AG20443 (cell line): ENCODE measurements around the gene FCHO2.
A peak's percentile ranks its signal among the peaks of the same experiment; 100 is the strongest.

Source experiments
- DNase-seq: peaks from one replicate; pipeline ENCODE4 v3.0.0; 2012; ENCODE audit warnings: low spot score, mixed read lengths

The FCHO2 gene

GRCh38 chr5:73028991-73029595, 73.3 kb downstream of the FCHO2 start:
- no peak for DNase-seq

DNA sequence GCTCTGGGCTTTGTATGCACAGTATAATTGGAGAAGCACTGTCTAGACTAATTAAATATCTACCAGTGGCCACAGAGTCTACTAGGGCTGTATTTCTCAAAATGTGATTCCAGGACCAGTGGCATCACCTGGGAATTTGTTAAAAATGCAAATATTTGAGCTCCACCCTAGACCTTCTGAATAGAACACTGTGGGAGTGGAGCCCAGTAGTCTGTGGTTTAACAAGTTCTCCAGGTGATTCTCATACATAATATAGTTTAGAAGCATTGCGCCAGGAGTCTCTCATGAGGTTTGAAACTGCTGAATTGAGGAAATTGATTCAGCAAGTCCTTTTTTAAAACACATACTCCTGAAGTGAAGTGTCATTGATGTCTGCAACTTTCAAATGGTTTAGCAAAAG, 74.7 kb downstream of the FCHO2 start:
- no peak for DNase-seq

GRCh38 chr5:73030995-73031394, 75.2 kb downstream of the FCHO2 start:
- peak; percentile 84 for DNase-seq

DNA sequence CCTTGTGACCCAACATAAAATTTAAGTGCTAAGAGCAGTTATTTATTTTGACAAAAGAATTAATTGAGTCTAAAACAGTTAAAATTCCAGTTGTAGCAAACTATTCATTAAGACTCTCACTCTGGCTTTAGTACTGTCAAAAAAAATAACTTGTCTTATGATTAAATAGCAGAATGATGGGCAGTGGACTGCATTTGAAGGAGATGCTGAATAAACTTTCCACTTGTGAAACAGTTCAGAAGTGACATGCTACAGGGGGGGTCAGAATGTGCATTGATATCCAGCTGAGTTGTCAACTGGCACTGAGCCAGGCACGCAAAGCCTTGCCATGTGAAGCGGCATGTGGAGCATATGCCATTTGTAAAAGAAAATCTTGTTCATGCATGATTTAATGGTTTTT, 76.0 kb downstream of the FCHO2 start:
- DNase-seq, result peak; percentile 37

GRCh38 chr5:73032635-73033034, 76.8 kb downstream of the FCHO2 start:
- DNase-seq, result no peak

- DNase-seq, result no peak
These were observed 81.7 kb downstream of the FCHO2 start for GRCh38 chr5:73037545-73037944.

- peak; percentile 14 for DNase-seq
These were observed 83.2 kb downstream of the FCHO2 start for GRCh38 chr5:73039082-73039481.

DNA sequence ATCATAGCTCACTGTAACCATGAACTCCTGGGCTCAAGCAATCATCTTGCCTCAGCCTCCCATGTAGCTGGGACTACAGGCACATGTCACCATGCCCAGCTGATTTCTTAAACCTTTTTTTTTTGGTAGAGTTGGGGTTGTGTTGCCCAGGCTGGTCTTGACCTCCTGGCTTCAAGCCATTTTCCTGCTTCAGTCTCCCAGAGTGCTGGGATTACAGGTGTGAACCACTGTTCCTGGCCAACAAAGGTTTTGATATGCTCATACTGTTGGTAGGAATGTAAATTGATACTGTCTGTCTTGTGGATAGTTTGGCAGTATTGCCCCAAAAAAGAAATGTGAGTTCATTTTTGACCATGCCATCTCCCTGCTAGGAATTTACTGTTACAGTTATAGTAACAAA, 87.2 kb downstream of the FCHO2 start:
- no peak for DNase-seq

DNA sequence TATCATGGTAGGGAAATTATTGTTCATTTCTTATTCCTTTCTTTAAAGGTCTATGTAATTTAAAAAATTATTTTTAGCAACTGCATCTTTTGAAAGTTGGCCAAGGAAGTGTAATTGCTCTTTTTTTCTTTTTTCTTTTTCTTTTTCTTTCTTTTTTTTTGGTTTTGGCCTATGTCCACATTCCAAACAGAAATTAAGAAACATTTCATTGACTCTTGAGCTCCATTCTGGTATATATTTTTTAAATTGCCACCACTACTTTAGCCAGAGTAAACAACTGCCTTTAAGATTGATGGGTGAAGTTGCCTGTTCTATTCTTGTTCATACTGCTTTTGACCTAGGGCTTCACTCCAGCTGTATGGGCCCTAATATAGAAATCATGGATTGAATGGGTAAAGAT, 88.7 kb downstream of the FCHO2 start:
- DNase-seq, result no peak

DNA sequence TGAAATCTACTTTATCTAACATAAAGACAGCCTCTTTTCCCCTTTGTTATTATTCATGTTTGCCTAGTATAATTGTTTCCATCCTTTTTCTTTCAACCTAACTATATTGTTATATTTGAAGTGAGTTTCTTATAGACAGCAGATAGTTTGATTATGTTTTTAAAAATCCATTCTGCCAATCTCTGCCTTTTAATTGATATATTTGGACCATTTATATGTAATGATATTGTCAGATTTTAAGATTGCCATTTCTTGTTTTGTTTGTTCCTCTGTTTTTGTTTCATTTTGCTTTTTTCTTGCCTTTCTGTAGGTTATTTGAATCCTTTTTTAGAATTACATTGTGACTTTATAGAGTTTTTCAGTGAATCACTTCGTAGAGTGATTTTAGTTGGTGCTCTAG, 89.8 kb downstream of the FCHO2 start:
- DNase-seq, result no peak

GRCh38 chr5:73061593-73061992, 105.8 kb downstream of the FCHO2 start:
- no peak for DNase-seq

DNA sequence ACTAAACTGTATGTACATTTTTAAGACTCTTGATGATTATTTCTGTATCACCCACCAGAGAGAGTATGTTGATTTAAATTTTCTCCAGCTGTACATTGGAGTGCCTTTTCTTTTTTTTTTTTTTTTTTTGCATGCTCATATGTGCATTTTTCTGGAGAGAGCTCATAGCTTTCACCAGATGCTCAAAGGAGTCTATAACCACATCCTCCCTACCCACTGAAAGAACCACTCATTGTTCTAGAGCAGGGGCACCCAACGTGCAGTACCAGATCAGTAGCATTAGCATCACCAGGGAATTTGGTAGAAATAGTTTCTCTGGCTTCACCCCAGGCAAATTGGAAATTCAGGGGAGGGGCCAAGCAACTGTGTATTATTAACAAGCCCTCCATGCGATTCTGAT, 110.6 kb downstream of the FCHO2 start:
- peak; percentile 31 for DNase-seq

DNA sequence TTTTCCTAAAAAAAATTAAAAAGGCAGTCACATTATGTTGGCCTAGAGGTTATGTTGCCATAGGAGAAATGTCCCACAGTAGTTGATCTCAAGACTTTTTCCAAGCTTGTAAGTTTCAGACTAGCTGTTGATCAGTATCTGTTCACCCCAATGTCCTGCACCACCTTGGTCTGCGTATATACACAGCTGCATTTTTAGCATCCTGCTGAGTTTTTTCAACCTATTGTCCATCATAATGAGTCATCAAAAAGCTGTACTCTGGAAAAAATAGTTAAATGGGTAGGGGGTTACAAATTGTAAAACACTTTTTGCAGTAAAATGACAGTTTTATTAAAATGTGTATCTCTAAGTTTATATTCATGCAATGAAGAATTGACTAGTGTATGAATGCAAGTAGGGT, 111.4 kb downstream of the FCHO2 start:
- no peak for DNase-seq

GRCh38 chr5:73081093-73081492, 125.3 kb downstream of the FCHO2 start:
- no peak for DNase-seq

DNA sequence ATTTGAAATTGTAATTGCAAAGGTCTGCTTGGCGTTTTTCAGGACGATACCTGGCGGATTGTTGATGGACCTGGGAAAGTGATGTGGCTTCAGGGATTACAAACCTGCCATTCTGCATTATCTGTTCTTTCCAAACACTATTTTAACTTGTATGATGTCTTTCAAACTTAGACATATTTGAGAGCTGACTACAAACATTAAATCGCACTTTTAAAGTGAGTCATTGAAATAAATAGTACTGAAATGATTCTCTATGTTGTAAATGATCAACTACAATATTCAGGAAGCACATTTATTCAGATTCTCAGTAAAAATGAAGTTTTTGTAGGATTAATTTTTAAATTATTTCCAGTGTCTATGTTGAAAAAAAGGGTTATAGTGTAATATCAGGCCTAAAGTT, 132.2 kb downstream of the FCHO2 start:
- DNase-seq, result no peak

DNA sequence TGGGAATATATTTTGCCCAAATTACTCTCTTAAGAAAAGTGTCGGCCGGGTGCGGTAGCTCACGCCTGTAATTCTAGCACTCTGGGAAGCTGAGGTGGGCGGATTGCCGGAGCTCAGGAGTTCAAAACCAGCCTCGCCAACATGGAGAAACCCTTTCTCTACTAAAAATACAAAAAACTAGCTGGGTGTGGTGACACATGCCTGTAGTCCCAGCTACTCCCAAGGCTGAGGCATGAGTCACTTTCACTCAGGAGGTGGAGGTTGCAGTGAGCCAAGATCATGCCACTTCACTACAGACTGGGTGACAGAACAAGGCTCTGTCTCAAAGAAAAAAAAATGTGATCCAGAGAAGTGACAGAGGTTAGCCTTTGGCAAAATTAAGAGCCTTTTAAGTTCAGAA, 138.1 kb downstream of the FCHO2 start:
- DNase-seq, result peak; percentile 30

DNA sequence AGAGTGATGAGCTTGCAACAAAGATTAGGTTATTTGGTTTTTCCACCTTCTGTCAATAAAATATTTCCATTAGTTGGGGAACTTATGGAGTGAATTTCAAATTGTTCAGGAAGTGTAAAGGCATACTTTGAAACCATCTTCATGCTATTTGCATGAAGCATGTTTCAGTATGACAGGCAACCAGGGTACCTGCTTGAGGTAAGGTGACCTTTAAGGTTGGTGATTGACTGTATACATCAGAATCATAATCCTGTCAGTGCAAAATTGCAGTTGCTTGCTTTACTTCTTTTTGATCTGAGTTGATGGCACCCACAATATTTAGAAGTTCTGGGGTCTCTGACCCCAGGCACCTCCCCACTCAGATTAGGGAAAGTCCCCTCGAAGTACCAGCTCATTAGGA, 138.6 kb downstream of the FCHO2 start:
- no peak for DNase-seq

DNA sequence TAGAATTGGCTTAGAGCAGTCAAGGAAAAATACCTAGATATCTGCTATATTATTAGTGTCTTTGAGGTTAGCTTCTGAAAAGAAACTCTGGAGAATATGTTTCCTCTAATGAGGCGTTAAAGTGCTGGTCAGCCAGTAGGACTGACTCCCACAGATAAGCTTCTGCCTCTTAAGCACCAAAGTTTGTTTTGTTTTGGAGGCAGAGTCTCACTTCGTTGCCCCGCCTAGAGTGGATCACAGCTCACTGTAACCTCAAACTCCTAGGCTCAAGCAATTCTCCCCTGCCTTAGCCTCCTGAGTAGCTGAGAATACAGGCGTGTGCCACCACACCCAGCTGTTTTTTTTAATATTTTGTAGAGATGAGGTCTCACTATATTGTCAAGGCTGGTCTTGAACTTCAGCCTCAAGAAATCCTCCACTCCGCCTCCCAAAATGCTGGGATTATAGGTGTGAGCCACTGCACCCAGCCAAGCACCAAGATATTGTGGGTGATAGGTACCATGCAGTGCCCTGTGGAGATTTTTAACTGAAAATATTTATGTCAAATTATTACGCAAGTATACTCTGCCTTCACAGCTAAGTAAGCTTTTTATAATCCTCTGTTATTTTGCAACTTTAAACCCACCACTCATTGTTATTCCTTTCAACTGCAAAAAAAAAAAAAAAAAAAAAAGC, 139.9 kb downstream of the FCHO2 start:
- DNase-seq, result no peak

- no peak for DNase-seq
These were observed 140.4 kb downstream of the FCHO2 start for GRCh38 chr5:73096239-73096575.

- DNase-seq, result no peak
These were observed 141.9 kb downstream of the FCHO2 start for GRCh38 chr5:73097740-73098139.

- DNase-seq, result no peak
These were observed 144.3 kb downstream of the FCHO2 start for GRCh38 chr5:73100109-73100508.

DNA sequence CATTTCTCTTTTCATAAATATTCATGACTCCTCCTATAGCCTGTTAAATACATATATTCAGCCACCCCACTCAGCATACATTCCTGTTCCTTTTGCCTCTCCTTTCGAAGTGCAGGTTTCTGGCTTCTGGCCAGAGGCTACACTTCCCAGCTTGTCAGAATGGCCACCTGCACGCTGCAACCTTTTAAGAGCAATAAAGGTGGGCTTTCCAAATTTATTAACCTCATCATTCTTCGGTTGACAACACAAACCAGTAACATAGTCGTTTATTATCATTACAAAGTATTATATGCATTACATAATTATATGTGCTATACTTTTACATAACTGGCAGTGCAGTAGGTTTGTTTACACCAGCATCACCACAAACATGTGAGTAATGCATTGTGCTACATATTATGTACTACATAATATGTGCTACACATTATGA, 148.0 kb downstream of the FCHO2 start:
- no peak for DNase-seq

- DNase-seq, result no peak
These were observed 148.5 kb downstream of the FCHO2 start for GRCh38 chr5:73104326-73104725.

GRCh38 chr5:73106335-73106734, 150.5 kb downstream of the FCHO2 start:
- no peak for DNase-seq
